GM12878 (cell line): ENCODE measurements around the gene RPL22. TPM values are rescaled to one million over a fixed set of nuclear protein-coding genes. Genes with fewer than 3 reads are reported as not detected.

Experiments used
- ATAC-seq: fragments of 200-7000 bp; cut with Tn5 transposase; 3 replicates; pipeline ENCODE4 v1.9.1; 2020; ENCODE audit warnings: mild to moderate bottlenecking, moderate library complexity
- BruUV-seq: library from RNA; stranded (reverse); fragments of 400-500 nt; replicated peaks from 2 replicates; lab custom pipeline; 2021; lab: Mats Ljungman, UMichigan
- CTCF ChIA-PET: fragments of 300-600 bp; sonication (Branson Sonifier 250); formaldehyde crosslinking; extraction: SDS; loops from one replicate; lab custom pipeline; 2021; ENCODE audit warnings: inconsistent platforms; lab: Yijun Ruan, JAX
- POLR2A ChIA-PET: fragments of 350-600 bp; formaldehyde crosslinking; extraction: SDS; loops from one replicate; lab custom pipeline; 2021; ENCODE audit warnings: inconsistent platforms; lab: Charles Lee
- RAD21 ChIA-PET: fragments of 300-600 bp; sonication (Branson Sonifier 250); formaldehyde crosslinking; loops from one replicate; lab custom pipeline; 2023; ENCODE audit warnings: antibody characterized with exemption; ENCODE audit not compliant: unreplicated experiment; lab: Charles Lee
- SMC1A ChIA-PET: fragments of 300-600 bp; sonication (Branson Sonifier 250); formaldehyde crosslinking; loops from one replicate; lab custom pipeline; 2023; ENCODE audit not compliant: unreplicated experiment, uncharacterized antibody; lab: Charles Lee
- DNase-seq: peaks from one replicate; pipeline ENCODE4 v3.0.0-alpha.2; 2011; ENCODE audit warnings: low read depth, low spot score
- FAIRE-seq: peaks from 3 replicates; lab custom pipeline; 2011; peaks lifted over from hg19 to GRCh38; lab: Jason Lieb, UNC
- H2AFZ ChIP-seq: 2 replicates; pipeline ENCODE4 v1.6.0; 2011; ENCODE audit warnings: low read depth, low read length, control low read depth; ENCODE audit not compliant: control insufficient read depth
- H3K27ac ChIP-seq: 2 replicates; pipeline ENCODE4 v1.5.1; 2011; ENCODE audit warnings: control low read depth; ENCODE audit not compliant: control insufficient read depth, insufficient read depth
- H3K27me3 ChIP-seq, 2 experiments: replicated peaks in 1 of 2; 2 replicates each; pipeline versions ENCODE4 v1.6.0 to v1.6.1; 2011; ENCODE audit warnings: low read length in 1 of 2; ENCODE audit not compliant: control insufficient read depth in 2 of 2, insufficient read depth in 2 of 2
- H3K36me3 ChIP-seq, 2 experiments: 2 replicates each; pipeline ENCODE4 v1.5.1; 2011; ENCODE audit warnings: low read length in 1 of 2; ENCODE audit not compliant: control insufficient read depth in 2 of 2, insufficient read depth in 2 of 2
- H3K4me1 ChIP-seq: 2 replicates; pipeline ENCODE4 v1.6.1; 2011; ENCODE audit warnings: mild to moderate bottlenecking, low read length, moderate library complexity, mixed read lengths; ENCODE audit not compliant: control insufficient read depth, insufficient read depth
- H3K4me2 ChIP-seq: 2 replicates; pipeline ENCODE4 v1.6.0; 2011; ENCODE audit warnings: control low read depth; ENCODE audit not compliant: control insufficient read depth, insufficient read depth
- H3K4me3 ChIP-seq: fragments of 200-600 bp; sonication (generic); 2 replicates; pipeline ENCODE4 v1.5.1; 2016
- H3K79me2 ChIP-seq: 2 replicates; pipeline ENCODE4 v1.6.0; 2011; ENCODE audit warnings: low read length; ENCODE audit not compliant: control insufficient read depth, insufficient read depth
- H3K9ac ChIP-seq: 2 replicates; pipeline ENCODE4 v1.8.0; 2011; ENCODE audit warnings: low read length, control low read depth, mixed read lengths; ENCODE audit not compliant: control insufficient read depth, insufficient read depth
- H3K9me3 ChIP-seq: replicated peaks from 3 replicates; pipeline ENCODE4 v1.5.1; 2011; ENCODE audit warnings: mild to moderate bottlenecking, low read length; ENCODE audit not compliant: control insufficient read depth, insufficient read depth
- H4K20me1 ChIP-seq: 2 replicates; pipeline ENCODE4 v1.6.0; 2011; ENCODE audit not compliant: control insufficient read depth, insufficient read depth
- BRCA1 ChIP-seq: IDR thresholded peaks from 2 replicates; pipeline ENCODE4 v1.6.1; 2011; ENCODE audit warnings: low read depth, low read length, improper control_type of control experiment
- CHD2 ChIP-seq: IDR thresholded peaks from 2 replicates; pipeline ENCODE4 v1.6.1; 2011; ENCODE audit warnings: low read depth, low read length, improper control_type of control experiment, borderline replicate concordance
- FOS ChIP-seq: IDR thresholded peaks from 3 replicates; pipeline ENCODE4 v1.6.1; 2011; ENCODE audit warnings: borderline replicate concordance; ENCODE audit not compliant: insufficient read length; ENCODE audit errors: extremely low read depth
- MAX ChIP-seq: IDR thresholded peaks from 2 replicates; pipeline ENCODE4 v1.6.1; 2012; ENCODE audit warnings: low read depth, low read length, improper control_type of control experiment
- NBN ChIP-seq: fragments of 450-650 bp; IDR thresholded peaks from 2 replicates; pipeline ENCODE4 v1.6.1; 2016
- RAD21 ChIP-seq: IDR thresholded peaks from 2 replicates; pipeline ENCODE4 v1.6.1; 2011; ENCODE audit warnings: mild to moderate bottlenecking, low read depth, low read length, moderate library complexity; ENCODE audit not compliant: insufficient read depth
- RAD51 ChIP-seq: fragments of 450-650 bp; IDR thresholded peaks from 2 replicates; pipeline ENCODE4 v1.6.1; 2016; ENCODE audit warnings: moderate library complexity, mild to moderate bottlenecking, inconsistent platforms
- RELA ChIP-seq: fragments of 450-650 bp; IDR thresholded peaks from 2 replicates; pipeline ENCODE4 v1.8.0; 2014; ENCODE audit warnings: borderline replicate concordance; ENCODE audit not compliant: partially characterized antibody
- SMARCA5 ChIP-seq: fragments of 450-650 bp; IDR thresholded peaks from 2 replicates; pipeline ENCODE4 v1.6.1; 2017; ENCODE audit warnings: mild to moderate bottlenecking
- ZSCAN29 ChIP-seq: fragments of 450-650 bp; IDR thresholded peaks from 2 replicates; pipeline ENCODE4 v1.6.1; 2017; ENCODE audit warnings: mild to moderate bottlenecking, moderate library complexity
- WGBS: methylation state at CpG from one replicate; pipeline ENCODE4 v1.1.6; 2016; ENCODE audit warnings: low lambda C conversion rate; ENCODE audit not compliant: insufficient replicate concordance, insufficient coverage; ENCODE audit errors: missing lambda C conversion rate; 5-methylcytosine and 5-hydroxymethylcytosine counted together
- in situ Hi-C: fragments of 300-500 bp; cut with MboI; formaldehyde crosslinking; loops from 9 replicates; pipeline ENCODE4 v1.14.3; 2018; ENCODE audit warnings: mixed read lengths
- intact Hi-C: fragments of 100-400 bp; cut with micrococcal nuclease; formaldehyde crosslinking; loops from one replicate; pipeline ENCODE4 v1.14.2; 2022; ENCODE audit not compliant: unreplicated experiment
- polyA plus RNA-seq, 11 experiments: library from polyadenylated mRNA; depleted of rRNA in 4 of 11; unstranded in 6 of 11; stranded (reverse) in 5 of 11; fragments of >200 nt; fragmentation: Nextera tagmentation in 4 of 11; fragmentation: Illumina TruSeq in 1 of 11; extraction: Ambion mirVana in 4 of 11; extraction: Trizol in 1 of 11; gene quantifications; 1 replicate in 1 of 11; 2 replicates in 10 of 11; pipeline versions ENCODE4 v1.2.1 to v1.2.3, GENCODE V29; 2011 to 2016; ENCODE audit warnings: inconsistent platforms in 2 of 11, missing spikeins in 2 of 11, low read depth in 1 of 11
- total RNA-seq, 4 experiments: library from RNA; depleted of rRNA in 3 of 4; stranded (reverse); fragments of >200 nt in 3 of 4; fragmentation: Illumina TruSeq in 1 of 4; extraction: Trizol in 1 of 4; gene quantifications; 2 replicates each; pipeline versions ENCODE4 v1.2.1 to v1.2.3, GENCODE V29; 2013 to 2021
- TF ChIP-seq, protein P1 (sequence below): fragments of 450-650 bp; IDR thresholded peaks from 2 replicates; pipeline ENCODE4 v1.6.1; 2017; ENCODE audit warnings: mild to moderate bottlenecking, low read depth, inconsistent platforms; ENCODE audit not compliant: poor library complexity, severe bottlenecking
- TF ChIP-seq, protein P2 (sequence below): fragments of 450-650 bp; IDR thresholded peaks from 2 replicates; pipeline ENCODE4 v1.6.1; 2016; ENCODE audit warnings: mild to moderate bottlenecking
- TF ChIP-seq, protein P3 (sequence below): fragments of 450-650 bp; formaldehyde crosslinking; IDR thresholded peaks from 2 replicates; pipeline ENCODE4 v1.4.0; 2022; ENCODE audit warnings: mild to moderate bottlenecking, moderate library complexity

Gene RPL22
- total and polyA plus RNA-seq, 10 of the 15 experiments (the other 5 are each of a cell fraction or from before 2014, with no cell fraction given), result 191 to 560 (median 430) TPM

GRCh38 chr1:6152882-6153281, 46.5 kb downstream of the RPL22 start (continued):
- TF ChIP-seq, protein P1, sequence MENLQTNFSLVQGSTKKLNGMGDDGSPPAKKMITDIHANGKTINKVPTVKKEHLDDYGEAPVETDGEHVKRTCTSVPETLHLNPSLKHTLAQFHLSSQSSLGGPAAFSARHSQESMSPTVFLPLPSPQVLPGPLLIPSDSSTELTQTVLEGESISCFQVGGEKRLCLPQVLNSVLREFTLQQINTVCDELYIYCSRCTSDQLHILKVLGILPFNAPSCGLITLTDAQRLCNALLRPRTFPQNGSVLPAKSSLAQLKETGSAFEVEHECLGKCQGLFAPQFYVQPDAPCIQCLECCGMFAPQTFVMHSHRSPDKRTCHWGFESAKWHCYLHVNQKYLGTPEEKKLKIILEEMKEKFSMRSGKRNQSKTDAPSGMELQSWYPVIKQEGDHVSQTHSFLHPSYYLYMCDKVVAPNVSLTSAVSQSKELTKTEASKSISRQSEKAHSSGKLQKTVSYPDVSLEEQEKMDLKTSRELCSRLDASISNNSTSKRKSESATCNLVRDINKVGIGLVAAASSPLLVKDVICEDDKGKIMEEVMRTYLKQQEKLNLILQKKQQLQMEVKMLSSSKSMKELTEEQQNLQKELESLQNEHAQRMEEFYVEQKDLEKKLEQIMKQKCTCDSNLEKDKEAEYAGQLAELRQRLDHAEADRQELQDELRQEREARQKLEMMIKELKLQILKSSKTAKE, result no peak
- TF ChIP-seq SMARCA5, result no peak

GRCh38 chr1:6152181-6152580, 47.2 kb downstream of the RPL22 start:
- no peak for TF ChIP-seq RAD51
- TF ChIP-seq NBN, result no peak
- no peak for TF ChIP-seq CHD2
- TF ChIP-seq, protein P2, sequence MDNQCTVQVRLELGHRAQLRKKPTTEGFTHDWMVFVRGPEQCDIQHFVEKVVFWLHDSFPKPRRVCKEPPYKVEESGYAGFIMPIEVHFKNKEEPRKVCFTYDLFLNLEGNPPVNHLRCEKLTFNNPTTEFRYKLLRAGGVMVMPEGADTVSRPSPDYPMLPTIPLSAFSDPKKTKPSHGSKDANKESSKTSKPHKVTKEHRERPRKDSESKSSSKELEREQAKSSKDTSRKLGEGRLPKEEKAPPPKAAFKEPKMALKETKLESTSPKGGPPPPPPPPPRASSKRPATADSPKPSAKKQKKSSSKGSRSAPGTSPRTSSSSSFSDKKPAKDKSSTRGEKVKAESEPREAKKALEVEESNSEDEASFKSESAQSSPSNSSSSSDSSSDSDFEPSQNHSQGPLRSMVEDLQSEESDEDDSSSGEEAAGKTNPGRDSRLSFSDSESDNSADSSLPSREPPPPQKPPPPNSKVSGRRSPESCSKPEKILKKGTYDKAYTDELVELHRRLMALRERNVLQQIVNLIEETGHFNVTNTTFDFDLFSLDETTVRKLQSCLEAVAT, result no peak
- no peak for TF ChIP-seq RELA
- TF ChIP-seq FOS, result no peak
- TF ChIP-seq, protein P3, sequence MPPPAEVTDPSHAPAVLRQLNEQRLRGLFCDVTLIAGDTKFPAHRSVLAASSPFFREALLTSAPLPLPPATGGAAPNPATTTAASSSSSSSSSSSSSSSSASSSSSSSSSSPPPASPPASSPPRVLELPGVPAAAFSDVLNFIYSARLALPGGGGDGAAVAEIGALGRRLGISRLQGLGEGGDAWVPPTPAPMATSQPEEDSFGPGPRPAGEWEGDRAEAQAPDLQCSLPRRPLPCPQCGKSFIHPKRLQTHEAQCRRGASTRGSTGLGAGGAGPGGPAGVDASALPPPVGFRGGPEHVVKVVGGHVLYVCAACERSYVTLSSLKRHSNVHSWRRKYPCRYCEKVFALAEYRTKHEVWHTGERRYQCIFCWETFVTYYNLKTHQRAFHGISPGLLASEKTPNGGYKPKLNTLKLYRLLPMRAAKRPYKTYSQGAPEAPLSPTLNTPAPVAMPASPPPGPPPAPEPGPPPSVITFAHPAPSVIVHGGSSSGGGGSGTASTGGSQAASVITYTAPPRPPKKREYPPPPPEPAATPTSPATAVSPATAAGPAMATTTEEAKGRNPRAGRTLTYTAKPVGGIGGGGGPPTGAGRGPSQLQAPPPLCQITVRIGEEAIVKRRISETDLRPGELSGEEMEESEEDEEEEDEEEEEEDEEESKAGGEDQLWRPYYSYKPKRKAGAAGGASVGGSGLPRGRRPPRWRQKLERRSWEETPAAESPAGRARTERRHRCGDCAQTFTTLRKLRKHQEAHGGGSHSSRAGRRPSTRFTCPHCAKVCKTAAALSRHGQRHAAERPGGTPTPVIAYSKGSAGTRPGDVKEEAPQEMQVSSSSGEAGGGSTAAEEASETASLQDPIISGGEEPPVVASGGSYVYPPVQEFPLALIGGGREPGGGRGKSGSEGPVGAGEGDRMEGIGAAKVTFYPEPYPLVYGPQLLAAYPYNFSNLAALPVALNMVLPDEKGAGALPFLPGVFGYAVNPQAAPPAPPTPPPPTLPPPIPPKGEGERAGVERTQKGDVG (CRISPR knock-in tag), result no peak
- TF ChIP-seq MAX, result no peak
- no peak for TF ChIP-seq RAD21
- TF ChIP-seq ZSCAN29, result no peak
- no peak for TF ChIP-seq BRCA1
- RAD21 ChIA-PET, result no interaction called here
- Histone ChIP-seq H3K4me2 (no peak overlapping the region), H3K4me3 (no peak overlapping the region), H4K20me1 (no peaks in the 10 kb centered on the region), H3K27ac (no peak overlapping the region), H3K9ac (no peak overlapping the region), H3K9me3 (no peaks in the 10 kb centered on the region), H3K4me1 (no peaks in the 10 kb centered on the region), H3K79me2 (no peaks in the 10 kb centered on the region), H3K36me3 (no peaks in the 10 kb centered on the region), H2AFZ (no peak overlapping the region), H3K27me3 (no peaks in the 10 kb centered on the region; a peak in 1 of 4 replicates)
- BruUV-seq, result no TSS peak
- SMC1A ChIA-PET, result no interaction called here
- intact Hi-C loops, result no loop called here
- DNase-seq, result no peak
- POLR2A ChIA-PET, result no interaction called here
- no peak for ATAC-seq
- in situ Hi-C loops, result no loop called here
- CTCF ChIA-PET, result interaction anchor here (0.7 kb wide), 1 partner anchor 286 kb away, joined by 3 read pairs; no protein-coding TSS in a partner anchor
- WGBS, result 60% methylated on average over 11 of the region's 11 CpGs
- no peak for FAIRE-seq
